GM12801 (cell line): Measurements from ENCODE around the gene RSF1.

Experiments used
- CTCF ChIP-seq: IDR thresholded peaks from one replicate; pipeline ENCODE4 v1.5.1; 2011; ENCODE audit warnings: control low read depth; ENCODE audit not compliant: insufficient read length; ENCODE audit errors: extremely low read depth

The RSF1 gene

DNA sequence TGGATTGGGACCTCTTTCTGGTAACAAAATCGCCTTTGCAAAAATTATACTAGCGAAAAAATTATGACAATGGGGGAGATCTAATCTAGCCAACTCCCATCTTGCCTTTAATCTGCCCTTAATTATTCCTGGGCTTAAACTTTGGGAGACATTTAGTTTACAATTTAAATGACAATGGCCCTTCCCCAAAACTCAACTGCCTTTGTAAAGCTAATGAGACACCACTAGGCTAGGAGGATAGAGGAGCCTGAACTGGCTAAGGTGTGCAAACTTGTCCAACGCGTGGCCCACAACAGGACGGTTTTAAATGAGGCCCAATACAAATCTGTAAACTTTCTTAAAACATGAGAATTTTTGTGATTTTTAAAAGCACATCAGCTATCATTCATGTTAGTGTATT, 67.3 kb downstream of the RSF1 start:
- no peak for TF ChIP-seq CTCF

DNA sequence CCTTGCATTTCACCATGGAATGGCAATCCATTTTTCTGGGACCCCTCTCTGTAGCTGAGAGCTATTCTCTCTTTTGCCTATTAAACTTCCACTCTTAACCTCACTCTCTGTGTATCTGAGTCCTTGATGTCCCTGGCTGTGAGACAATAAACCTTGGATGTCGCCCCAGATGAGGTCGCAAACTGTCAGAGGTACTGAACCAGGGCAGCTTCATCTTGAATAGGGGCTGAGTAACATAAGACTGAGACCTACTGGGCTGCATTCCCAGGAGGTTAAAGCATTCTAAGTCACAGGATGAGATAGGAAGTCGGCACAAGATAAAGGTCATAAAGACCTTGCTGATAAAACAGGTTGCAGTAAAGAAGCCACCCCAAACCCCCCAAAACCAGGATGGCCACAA, 68.0 kb downstream of the RSF1 start:
- no peak for TF ChIP-seq CTCF

GRCh38 chr11:77750394-77751156, 69.9 kb downstream of the RSF1 start:
- TF ChIP-seq CTCF, result no peak

GRCh38 chr11:77749232-77749631, 71.3 kb downstream of the RSF1 start:
- no peak for TF ChIP-seq CTCF

DNA sequence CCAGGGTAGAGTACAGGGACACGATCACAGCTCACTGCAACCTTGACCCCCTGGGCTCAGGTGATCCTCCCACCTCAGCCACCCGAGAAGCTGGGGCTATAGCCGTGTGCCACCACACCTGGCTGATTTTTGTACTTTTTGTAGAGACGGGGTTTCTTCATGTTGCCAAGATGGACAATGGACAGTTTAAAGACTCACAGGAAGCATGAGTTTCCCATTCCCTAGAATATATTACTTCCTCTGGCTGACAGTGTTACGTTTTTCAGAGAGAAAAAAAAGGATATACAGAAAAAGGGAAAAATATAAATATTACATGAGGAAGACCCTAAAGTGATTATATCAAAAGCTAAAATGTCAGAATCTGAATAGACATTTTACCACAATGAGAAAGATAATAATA, 72.3 kb downstream of the RSF1 start:
- no peak for TF ChIP-seq CTCF

DNA sequence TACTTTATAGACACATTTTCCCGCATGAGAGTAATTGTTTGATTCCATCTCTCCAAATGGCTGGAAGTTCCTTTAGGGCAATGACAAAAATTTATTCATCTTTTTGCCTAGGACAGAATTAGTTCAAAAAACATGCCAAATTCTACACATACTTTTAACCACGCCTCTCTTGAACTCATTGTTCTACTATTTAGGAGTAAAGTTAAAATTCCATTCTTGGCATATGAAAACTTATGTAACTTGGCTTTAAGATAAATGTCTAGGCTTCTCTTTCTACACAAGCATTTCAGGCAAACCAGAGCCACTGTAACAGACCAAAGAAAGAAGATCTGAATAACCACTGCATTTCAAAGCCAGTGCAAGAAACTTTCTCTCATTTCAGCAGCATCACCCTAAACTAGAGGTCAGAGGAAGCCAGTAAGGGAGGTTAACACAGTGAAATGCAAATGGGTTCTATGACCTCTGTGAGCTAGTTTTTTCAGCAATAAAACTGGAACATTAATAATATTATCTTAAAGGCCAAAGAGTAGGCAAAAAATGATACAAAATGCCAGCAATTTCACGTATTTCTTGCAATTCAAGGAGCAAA, 73.0 kb downstream of the RSF1 start:
- no peak for TF ChIP-seq CTCF

DNA sequence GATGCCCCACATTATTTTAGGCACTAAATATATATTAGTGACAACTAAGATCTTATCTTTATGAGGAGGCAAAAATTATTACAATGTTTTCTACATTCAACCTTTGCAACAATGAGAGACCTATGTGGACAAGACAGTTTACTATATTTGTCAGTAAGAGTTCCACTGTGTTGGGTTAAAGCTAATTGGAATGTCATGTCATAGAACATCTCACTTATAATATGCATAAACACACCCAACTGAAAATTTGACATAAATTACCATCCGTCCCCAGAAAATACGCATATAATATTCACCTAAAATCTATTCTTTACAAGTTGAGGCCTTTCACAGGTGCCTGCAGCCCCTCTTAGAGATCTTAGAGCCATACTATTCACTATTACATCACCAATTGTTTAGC, 84.0 kb downstream of the RSF1 start:
- no peak for TF ChIP-seq CTCF
